Stomach smooth muscle (tissue), 2 donors: Measurements from ENCODE around the gene ARL4A.

Experiments
- H3K27ac ChIP-seq: one replicate; pipeline ENCODE4 v1.7.0; 2013; ENCODE audit warnings: mild to moderate bottlenecking, low read length, inconsistent platforms
- H3K27me3 ChIP-seq, 2 donors: one replicate each; pipeline ENCODE4 v1.7.0; 2013; ENCODE audit warnings: low read length in 2 of 2; ENCODE audit not compliant: insufficient read depth in 2 of 2, control insufficient read depth in 1 of 2
- H3K36me3 ChIP-seq, 2 donors: one replicate each; pipeline ENCODE4 v1.7.0; 2013; ENCODE audit warnings: low read length in 2 of 2; ENCODE audit not compliant: control insufficient read depth in 2 of 2, insufficient read depth in 2 of 2
- H3K4me1 ChIP-seq: one replicate; pipeline ENCODE4 v1.7.0; 2013; ENCODE audit warnings: low read length; ENCODE audit not compliant: control insufficient read depth, insufficient read depth
- H3K4me3 ChIP-seq, 2 donors: one replicate each; pipeline ENCODE4 v1.7.0; 2013; ENCODE audit warnings: low read length in 2 of 2
- H3K9ac ChIP-seq, 2 donors: one replicate each; pipeline ENCODE4 v1.7.0; 2013; ENCODE audit warnings: low read length in 2 of 2, mild to moderate bottlenecking in 1 of 2
- H3K9me3 ChIP-seq, 2 donors: one replicate each; pipeline ENCODE4 v1.7.0; 2013; ENCODE audit warnings: low read length in 2 of 2; ENCODE audit not compliant: control insufficient read depth in 2 of 2
- donor health status: healthy.
- donor health status: Pancreatic carcinoma.

The ARL4A gene

GRCh38 chr7:12703881-12704280 lies 16.4 kb downstream of the ARL4A start:
- no peak overlapping the region for H3K9ac ChIP-seq
- no peaks in the 10 kb centered on the region for H3K27me3 ChIP-seq
- no peaks in the 10 kb centered on the region for H3K36me3 ChIP-seq
- no peak overlapping the region for H3K27ac ChIP-seq
- H3K4me3 ChIP-seq: no peak overlapping the region
- no peaks in the 10 kb centered on the region for H3K4me1 ChIP-seq
- H3K9me3 ChIP-seq: no peaks in the 10 kb centered on the region

- no peaks in the 10 kb centered on the region for H3K36me3 ChIP-seq
- no peaks in the 10 kb centered on the region for H3K4me1 ChIP-seq
- no peak overlapping the region for H3K4me3 ChIP-seq
- H3K27me3 ChIP-seq: no peaks in the 10 kb centered on the region
- no peak overlapping the region for H3K27ac ChIP-seq
- H3K9ac ChIP-seq: no peak overlapping the region
- no peaks in the 10 kb centered on the region for H3K9me3 ChIP-seq
Observed at GRCh38 chr7:12705878-12706277, 18.4 kb downstream of the ARL4A start.

GRCh38 chr7:12706900-12707536 lies 19.6 kb downstream of the ARL4A start:
- Histone ChIP-seq H3K4me1 (no peaks in the 10 kb centered on the region), H3K27ac (no peak overlapping the region), H3K9me3 (no peaks in the 10 kb centered on the region), H3K36me3 (no peaks in the 10 kb centered on the region), H3K9ac (no peak overlapping the region), H3K27me3 (no peaks in the 10 kb centered on the region), H3K4me3 (no peak overlapping the region)

- Histone ChIP-seq H3K9ac (no peak overlapping the region), H3K9me3 (no peaks in the 10 kb centered on the region), H3K36me3 (no peaks in the 10 kb centered on the region), H3K4me1 (no peaks in the 10 kb centered on the region), H3K27ac (no peak overlapping the region), H3K27me3 (no peaks in the 10 kb centered on the region), H3K4me3 (no peak overlapping the region)
Observed at GRCh38 chr7:12708314-12708713, 20.9 kb downstream of the ARL4A start.

- Histone ChIP-seq H3K4me3 (no peak overlapping the region), H3K9me3 (no peaks in the 10 kb centered on the region), H3K9ac (no peak overlapping the region), H3K27me3 (no peaks in the 10 kb centered on the region), H3K27ac (no peak overlapping the region), H3K4me1 (no peaks in the 10 kb centered on the region), H3K36me3 (no peaks in the 10 kb centered on the region)
Observed at GRCh38 chr7:12709726-12710502, 22.5 kb downstream of the ARL4A start.

- Histone ChIP-seq H3K4me1 (no peaks in the 10 kb centered on the region), H3K36me3 (no peaks in the 10 kb centered on the region), H3K27me3 (no peaks in the 10 kb centered on the region), H3K4me3 (no peak overlapping the region), H3K9ac (no peak overlapping the region), H3K9me3 (no peaks in the 10 kb centered on the region), H3K27ac (no peak overlapping the region)
Observed at GRCh38 chr7:12711124-12711523, 23.7 kb downstream of the ARL4A start.

GRCh38 chr7:12712236-12712635 lies 24.8 kb downstream of the ARL4A start:
- no peaks in the 10 kb centered on the region for H3K9me3 ChIP-seq
- no peak overlapping the region for H3K9ac ChIP-seq
- no peaks in the 10 kb centered on the region for H3K4me1 ChIP-seq
- no peaks in the 10 kb centered on the region for H3K36me3 ChIP-seq
- H3K4me3 ChIP-seq: no peak overlapping the region
- H3K27me3 ChIP-seq: no peaks in the 10 kb centered on the region
- no peak overlapping the region for H3K27ac ChIP-seq

- Histone ChIP-seq H3K4me3 (no peak overlapping the region), H3K36me3 (no peaks in the 10 kb centered on the region), H3K27ac (no peak overlapping the region), H3K4me1 (peaks cover under 1% of the 10 kb centered on the region), H3K9ac (no peak overlapping the region), H3K9me3 (no peaks in the 10 kb centered on the region), H3K27me3 (no peaks in the 10 kb centered on the region)
Observed at GRCh38 chr7:12713625-12714378, 26.4 kb downstream of the ARL4A start.

GRCh38 chr7:12714379-12714737 lies 26.9 kb downstream of the ARL4A start:
- H3K27me3 ChIP-seq: no peaks in the 10 kb centered on the region
- H3K36me3 ChIP-seq: no peaks in the 10 kb centered on the region
- no peak overlapping the region for H3K9ac ChIP-seq
- no peaks in the 10 kb centered on the region for H3K9me3 ChIP-seq
- H3K4me1 ChIP-seq: peaks cover 6% of the 10 kb centered on the region
- H3K27ac ChIP-seq: no peak overlapping the region
- H3K4me3 ChIP-seq: no peak overlapping the region

- H3K36me3 ChIP-seq: no peaks in the 10 kb centered on the region
- no peak overlapping the region for H3K27ac ChIP-seq
- no peak overlapping the region for H3K4me3 ChIP-seq
- H3K9ac ChIP-seq: peak overlapping the region in 1 of 2 donors; percentile 36
- no peaks in the 10 kb centered on the region for H3K9me3 ChIP-seq
- H3K27me3 ChIP-seq: no peaks in the 10 kb centered on the region
- peaks cover 7% of the 10 kb centered on the region for H3K4me1 ChIP-seq
Observed at GRCh38 chr7:12715372-12716133, 28.1 kb downstream of the ARL4A start.
